Mesothelial cell of epicardium (in vitro differentiated cells): ENCODE measurements around the gene LCA5. TPM values are rescaled to one million over a fixed set of nuclear protein-coding genes. Genes with fewer than 3 reads are reported as not detected.

Source experiments
- DNase-seq, 2 experiments: peaks; one replicate each; pipeline ENCODE4 v3.0.0; 2021; ENCODE audit warnings: low spot score in 2 of 2; ENCODE audit not compliant: unreplicated experiment in 2 of 2
- H3K27ac Mint-ChIP-seq: 2 replicates; pipeline ENCODE4 v1.8.0; 2021; ENCODE audit warnings: mixed read lengths
- H3K27me3 Mint-ChIP-seq: 2 replicates; pipeline ENCODE4 v1.8.0; 2021; ENCODE audit warnings: low read depth, mixed read lengths
- H3K36me3 Mint-ChIP-seq: 2 replicates; pipeline ENCODE4 v1.8.0; 2021; ENCODE audit warnings: mixed read lengths
- H3K4me1 Mint-ChIP-seq: 2 replicates; pipeline ENCODE4 v1.8.0; 2021; ENCODE audit warnings: mixed read lengths
- H3K4me3 Mint-ChIP-seq: 2 replicates; pipeline ENCODE4 v1.8.0; 2021; ENCODE audit warnings: mild to moderate bottlenecking, moderate library complexity, mixed read lengths
- H3K9me3 Mint-ChIP-seq: 2 replicates; pipeline ENCODE4 v1.8.0; 2021; ENCODE audit warnings: mixed read lengths
- total RNA-seq: library from RNA; stranded (reverse); gene quantifications from 3 replicates; pipeline ENCODE4 v1.2.1, GENCODE V29; 2021
- TF ChIP-seq, protein P1 (sequence below): fragments of 200-600 bp; sonication (generic); IDR thresholded peaks from one replicate; pipeline ENCODE4 v1.5.0; 2021; ENCODE audit warnings: antibody characterized with exemption; ENCODE audit not compliant: unreplicated experiment

The LCA5 gene
- total RNA-seq, 1 donor from 2014 or later, result 9.2 TPM

- H3K4me3 Mint-ChIP-seq, result peak overlapping the region; percentile 7
- peaks cover 68% of the 10 kb centered on the region for H3K4me1 Mint-ChIP-seq
These were observed 33.8 kb upstream of the LCA5 start for GRCh38 chr6:79571030-79571367.

DNA sequence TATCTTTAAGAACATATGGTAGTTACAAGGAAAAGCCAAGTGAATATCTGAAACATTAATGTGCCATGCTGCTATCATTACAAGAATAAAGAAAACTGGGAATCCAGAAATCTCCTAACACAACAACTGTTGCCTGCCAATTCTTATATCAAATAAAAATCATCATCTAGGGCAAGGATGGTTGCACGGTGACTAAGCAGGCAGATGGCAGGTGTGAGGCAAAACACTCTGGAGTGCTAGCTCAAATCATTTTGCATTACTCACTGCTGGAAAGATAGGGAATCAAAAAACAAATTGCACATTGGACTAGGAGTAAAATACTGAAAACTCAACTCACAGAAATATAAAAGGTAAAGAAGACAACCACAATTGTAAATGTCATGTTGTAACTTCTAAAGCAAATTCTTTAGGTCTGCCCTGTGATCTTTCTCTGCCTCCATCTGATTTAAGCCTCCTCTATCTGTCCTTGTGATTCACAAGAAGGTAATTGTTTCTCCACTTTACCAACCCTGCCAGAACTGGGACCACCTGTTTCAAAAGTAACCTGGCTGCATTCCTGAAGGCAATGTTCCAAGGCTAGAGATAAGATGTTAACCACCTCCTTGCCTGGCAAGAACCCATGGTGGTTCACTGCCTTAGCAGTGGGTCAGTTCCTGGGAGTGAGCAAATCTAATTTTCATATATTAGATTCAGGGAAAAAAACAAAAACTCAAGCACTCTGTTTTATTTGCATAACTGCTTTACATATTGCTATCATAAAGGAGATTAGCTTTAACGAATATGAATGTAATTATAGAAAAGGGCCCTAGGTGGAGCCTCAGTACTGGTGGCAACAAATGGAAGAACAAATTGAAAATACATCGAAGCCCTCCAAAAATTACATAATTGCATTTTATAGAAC lies 33.1 kb upstream of the LCA5 start:
- H3K27me3 Mint-ChIP-seq, result no peaks in the 10 kb centered on the region
- peak overlapping the region; percentile 95 for H3K27ac Mint-ChIP-seq
- no peaks in the 10 kb centered on the region for H3K9me3 Mint-ChIP-seq
- H3K36me3 Mint-ChIP-seq, result no peaks in the 10 kb centered on the region
- peak overlapping the region; percentile 7 for H3K4me3 Mint-ChIP-seq
- peak in 1 of 2 experiments; percentile 74 for DNase-seq
- TF ChIP-seq, protein P1, sequence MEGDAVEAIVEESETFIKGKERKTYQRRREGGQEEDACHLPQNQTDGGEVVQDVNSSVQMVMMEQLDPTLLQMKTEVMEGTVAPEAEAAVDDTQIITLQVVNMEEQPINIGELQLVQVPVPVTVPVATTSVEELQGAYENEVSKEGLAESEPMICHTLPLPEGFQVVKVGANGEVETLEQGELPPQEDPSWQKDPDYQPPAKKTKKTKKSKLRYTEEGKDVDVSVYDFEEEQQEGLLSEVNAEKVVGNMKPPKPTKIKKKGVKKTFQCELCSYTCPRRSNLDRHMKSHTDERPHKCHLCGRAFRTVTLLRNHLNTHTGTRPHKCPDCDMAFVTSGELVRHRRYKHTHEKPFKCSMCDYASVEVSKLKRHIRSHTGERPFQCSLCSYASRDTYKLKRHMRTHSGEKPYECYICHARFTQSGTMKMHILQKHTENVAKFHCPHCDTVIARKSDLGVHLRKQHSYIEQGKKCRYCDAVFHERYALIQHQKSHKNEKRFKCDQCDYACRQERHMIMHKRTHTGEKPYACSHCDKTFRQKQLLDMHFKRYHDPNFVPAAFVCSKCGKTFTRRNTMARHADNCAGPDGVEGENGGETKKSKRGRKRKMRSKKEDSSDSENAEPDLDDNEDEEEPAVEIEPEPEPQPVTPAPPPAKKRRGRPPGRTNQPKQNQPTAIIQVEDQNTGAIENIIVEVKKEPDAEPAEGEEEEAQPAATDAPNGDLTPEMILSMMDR, result peak; percentile 51
- peaks cover 68% of the 10 kb centered on the region for H3K4me1 Mint-ChIP-seq

More at GRCh38 chr6:79571030-79571367, 33.8 kb upstream of the LCA5 start:
- DNase-seq, result no peak
- Mint-ChIP-seq H3K27me3 (no peaks in the 10 kb centered on the region), H3K27ac (peak overlapping the region; percentile 95), H3K36me3 (no peaks in the 10 kb centered on the region), H3K9me3 (no peaks in the 10 kb centered on the region)
- TF ChIP-seq, protein P1, result peak; percentile 0

- Mint-ChIP-seq H3K36me3 (no peaks in the 10 kb centered on the region), H3K4me1 (peaks cover 63% of the 10 kb centered on the region), H3K27me3 (no peaks in the 10 kb centered on the region), H3K9me3 (no peaks in the 10 kb centered on the region), H3K27ac (peak overlapping the region; percentile 95), H3K4me3 (no peak overlapping the region)
- TF ChIP-seq, protein P1, result no peak
- no peak for DNase-seq
These were observed 31.8 kb upstream of the LCA5 start for GRCh38 chr6:79568996-79569395.

GRCh38 chr6:79564636-79565035 lies 27.4 kb upstream of the LCA5 start:
- Mint-ChIP-seq H3K4me1 (peaks cover 35% of the 10 kb centered on the region), H3K4me3 (no peak overlapping the region), H3K27me3 (no peaks in the 10 kb centered on the region), H3K9me3 (peaks cover 5% of the 10 kb centered on the region), H3K36me3 (peaks cover 17% of the 10 kb centered on the region), H3K27ac (peak overlapping the region; percentile 58)
- no peak for DNase-seq
- TF ChIP-seq, protein P1, result no peak

DNA sequence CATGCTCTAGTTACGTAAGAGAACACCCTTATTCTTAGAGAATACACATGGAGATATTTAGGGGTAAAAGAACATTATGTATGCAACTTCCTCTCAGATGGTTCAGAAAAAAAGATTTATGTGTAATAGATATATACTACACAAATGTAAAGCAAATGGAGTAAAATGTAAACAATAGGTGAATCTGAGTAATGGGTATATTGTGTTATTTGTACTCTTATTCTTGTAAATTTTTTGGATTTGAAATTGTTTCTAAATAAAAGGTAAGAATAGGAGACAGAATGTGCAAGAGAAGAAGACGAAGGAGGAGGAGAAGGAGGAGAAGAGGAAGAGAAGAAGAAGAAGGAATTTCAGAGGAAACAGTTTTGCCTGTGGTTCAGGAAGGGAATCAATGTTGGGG lies 22.5 kb upstream of the LCA5 start:
- TF ChIP-seq, protein P1, result no peak
- H3K27me3 Mint-ChIP-seq, result no peaks in the 10 kb centered on the region
- peaks cover 8% of the 10 kb centered on the region for H3K4me1 Mint-ChIP-seq
- H3K36me3 Mint-ChIP-seq, result peaks cover 23% of the 10 kb centered on the region
- H3K9me3 Mint-ChIP-seq, result peaks cover 9% of the 10 kb centered on the region
- no peak for DNase-seq
- H3K4me3 Mint-ChIP-seq, result no peak overlapping the region
- no peak overlapping the region for H3K27ac Mint-ChIP-seq
